Keratinocyte (primary cell): ENCODE data around the gene ARMC6. TPM values are rescaled to one million over a fixed set of nuclear protein-coding genes. Genes with fewer than 3 reads are reported as not detected.

Experiments
- DNase-seq: peaks from one replicate; pipeline ENCODE4 v3.0.0-alpha.2; 2011; ENCODE audit warnings: low read depth, missing footprints, low spot score
- FAIRE-seq: peaks from 2 replicates; lab custom pipeline; 2011; peaks lifted over from hg19 to GRCh38; lab: Jason Lieb, UNC
- H2AFZ ChIP-seq: 2 replicates; pipeline ENCODE4 v1.6.0; 2012; ENCODE audit warnings: low read length, control low read depth, inconsistent platforms; ENCODE audit not compliant: control insufficient read depth
- H3K27ac ChIP-seq: 2 replicates; pipeline ENCODE4 v1.5.1; 2011; ENCODE audit warnings: low read length; ENCODE audit not compliant: control insufficient read depth, insufficient read depth
- H3K27me3 ChIP-seq: 3 replicates; pipeline ENCODE4 v1.6.0; 2011; ENCODE audit warnings: low read length; ENCODE audit not compliant: control insufficient read depth, insufficient read depth; ENCODE audit errors: extremely low read depth
- H3K36me3 ChIP-seq, 2 experiments: 2 replicates in 1 of 2; 3 replicates in 1 of 2; pipeline ENCODE4 v1.5.1; 2011; ENCODE audit warnings: low read length in 2 of 2, mild to moderate bottlenecking in 1 of 2; ENCODE audit not compliant: control insufficient read depth in 2 of 2, insufficient read depth in 2 of 2; ENCODE audit errors: extremely low read depth in 1 of 2
- H3K4me1 ChIP-seq: 3 replicates; pipeline ENCODE4 v1.5.1; 2011; ENCODE audit warnings: low read length; ENCODE audit not compliant: control insufficient read depth, insufficient read depth; ENCODE audit errors: extremely low read depth
- H3K4me2 ChIP-seq: 3 replicates; pipeline ENCODE4 v1.6.0; 2011; ENCODE audit warnings: low read depth, low read length; ENCODE audit not compliant: control insufficient read depth, insufficient read depth; ENCODE audit errors: extremely low read depth
- H3K4me3 ChIP-seq, 3 experiments: fragments of 200-600 bp in 1 of 3; sonication (generic) in 1 of 3; 2 replicates in 2 of 3; 3 replicates in 1 of 3; pipeline ENCODE4 v1.5.1; 2011 to 2016; ENCODE audit warnings: low read length in 3 of 3, mild to moderate bottlenecking in 3 of 3, control low read depth in 2 of 3, inconsistent platforms in 1 of 3, low read depth in 1 of 3, mixed read lengths in 1 of 3, mixed run types in 1 of 3, moderate library complexity in 1 of 3; ENCODE audit not compliant: control insufficient read depth in 2 of 3, insufficient read depth in 2 of 3; ENCODE audit errors: extremely low read depth in 1 of 3
- H3K79me2 ChIP-seq: 2 replicates; pipeline ENCODE4 v1.6.0; 2012; ENCODE audit warnings: low read length; ENCODE audit not compliant: control insufficient read depth, insufficient read depth
- H3K9ac ChIP-seq: 3 replicates; pipeline ENCODE4 v1.6.0; 2011; ENCODE audit warnings: low read length; ENCODE audit not compliant: control insufficient read depth, insufficient read depth; ENCODE audit errors: extremely low read depth
- H3K9me1 ChIP-seq: 3 replicates; pipeline ENCODE4 v1.6.0; 2011; ENCODE audit warnings: low read length; ENCODE audit not compliant: control insufficient read depth, insufficient read depth; ENCODE audit errors: extremely low read depth
- H3K9me3 ChIP-seq: 2 replicates; pipeline ENCODE4 v1.5.1; 2012; ENCODE audit warnings: low read depth, low read length; ENCODE audit not compliant: control insufficient read depth
- H4K20me1 ChIP-seq: 3 replicates; pipeline ENCODE4 v1.6.0; 2011; ENCODE audit warnings: low read length; ENCODE audit not compliant: control insufficient read depth, insufficient read depth; ENCODE audit errors: extremely low read depth
- EZH2 ChIP-seq: IDR thresholded peaks from one replicate; pipeline ENCODE4 v1.6.1; 2012; ENCODE audit warnings: inconsistent platforms, mild to moderate bottlenecking, low read length, moderate library complexity
- dilution Hi-C: fragments of 300-500 bp; cut with MboI; formaldehyde crosslinking; loops from one replicate; pipeline ENCODE4 v1.7.0; 2020; ENCODE audit warnings: low sequenced_read_pairs; ENCODE audit not compliant: extremely low pct_ligation_motif_present
- polyA plus RNA-seq, 5 experiments: library from polyadenylated mRNA; depleted of rRNA in 3 of 5; stranded (reverse) in 3 of 5; stranded (forward) in 1 of 5; unstranded in 1 of 5; fragments of >200 nt; gene quantifications; 1 replicate in 1 of 5; 2 replicates in 3 of 5; 3 replicates in 1 of 5; pipeline versions ENCODE4 v1.2.1 to v1.2.3, GENCODE V29; 2011 to 2012; ENCODE audit warnings: missing spikeins in 2 of 5, low read depth in 1 of 5, low replicate concordance in 1 of 5
- TF ChIP-seq, protein P1 (sequence below), 3 experiments: IDR thresholded peaks in 1 of 3; conservative IDR thresholded peaks in 1 of 3; optimal IDR thresholded peaks in 1 of 3; 2 replicates in 2 of 3; 3 replicates in 1 of 3; pipeline versions ENCODE3 to v1.5.1; 2011; ENCODE audit warnings: low read length in 3 of 3, mild to moderate bottlenecking in 3 of 3, moderate library complexity in 2 of 3, control low read depth in 1 of 3, inconsistent platforms in 1 of 3; ENCODE audit not compliant: insufficient read depth in 2 of 3; ENCODE audit errors: extremely low read depth in 1 of 3

Gene ARMC6
- polyA plus RNA-seq, 1 donor (not counting 4 experiments of a cell fraction or from before 2014, with no cell fraction given): 23.8 TPM

- H3K27me3 ChIP-seq: no peaks in the 10 kb centered on the region
- H3K36me3 ChIP-seq: peaks cover 44 to 46% of the 10 kb centered on the region in 2 experiments
- no peak for FAIRE-seq
- dilution Hi-C loops: no loop called here
- no peak for DNase-seq
- no peak overlapping the region for H3K4me3 ChIP-seq
- no peak overlapping the region for H3K4me2 ChIP-seq
- no peak overlapping the region for H2AFZ ChIP-seq
- H3K27ac ChIP-seq: no peak overlapping the region
- no peak for TF ChIP-seq EZH2
- TF ChIP-seq, protein P1, sequence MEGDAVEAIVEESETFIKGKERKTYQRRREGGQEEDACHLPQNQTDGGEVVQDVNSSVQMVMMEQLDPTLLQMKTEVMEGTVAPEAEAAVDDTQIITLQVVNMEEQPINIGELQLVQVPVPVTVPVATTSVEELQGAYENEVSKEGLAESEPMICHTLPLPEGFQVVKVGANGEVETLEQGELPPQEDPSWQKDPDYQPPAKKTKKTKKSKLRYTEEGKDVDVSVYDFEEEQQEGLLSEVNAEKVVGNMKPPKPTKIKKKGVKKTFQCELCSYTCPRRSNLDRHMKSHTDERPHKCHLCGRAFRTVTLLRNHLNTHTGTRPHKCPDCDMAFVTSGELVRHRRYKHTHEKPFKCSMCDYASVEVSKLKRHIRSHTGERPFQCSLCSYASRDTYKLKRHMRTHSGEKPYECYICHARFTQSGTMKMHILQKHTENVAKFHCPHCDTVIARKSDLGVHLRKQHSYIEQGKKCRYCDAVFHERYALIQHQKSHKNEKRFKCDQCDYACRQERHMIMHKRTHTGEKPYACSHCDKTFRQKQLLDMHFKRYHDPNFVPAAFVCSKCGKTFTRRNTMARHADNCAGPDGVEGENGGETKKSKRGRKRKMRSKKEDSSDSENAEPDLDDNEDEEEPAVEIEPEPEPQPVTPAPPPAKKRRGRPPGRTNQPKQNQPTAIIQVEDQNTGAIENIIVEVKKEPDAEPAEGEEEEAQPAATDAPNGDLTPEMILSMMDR (optimal IDR thresholded peaks at IDR 0.05 in 1 of 3, IDR thresholded peaks at IDR 0.05 in 1 of 3, conservative IDR thresholded peaks at IDR 0.05 in 1 of 3; ENCODE audit: extremely low read depth in 1 of 3, insufficient read depth in 2 of 3, low read length in 3 of 3): no peak
- H3K9me1 ChIP-seq: no peaks in the 10 kb centered on the region
- H3K4me1 ChIP-seq: no peaks in the 10 kb centered on the region
- H3K79me2 ChIP-seq: peaks cover 8% of the 10 kb centered on the region
- no peaks in the 10 kb centered on the region for H4K20me1 ChIP-seq
- no peak overlapping the region for H3K9ac ChIP-seq
- no peaks in the 10 kb centered on the region for H3K9me3 ChIP-seq
These were observed 23.5 kb upstream of the ARMC6 start for GRCh38 chr19:19009951-19010350.

DNA sequence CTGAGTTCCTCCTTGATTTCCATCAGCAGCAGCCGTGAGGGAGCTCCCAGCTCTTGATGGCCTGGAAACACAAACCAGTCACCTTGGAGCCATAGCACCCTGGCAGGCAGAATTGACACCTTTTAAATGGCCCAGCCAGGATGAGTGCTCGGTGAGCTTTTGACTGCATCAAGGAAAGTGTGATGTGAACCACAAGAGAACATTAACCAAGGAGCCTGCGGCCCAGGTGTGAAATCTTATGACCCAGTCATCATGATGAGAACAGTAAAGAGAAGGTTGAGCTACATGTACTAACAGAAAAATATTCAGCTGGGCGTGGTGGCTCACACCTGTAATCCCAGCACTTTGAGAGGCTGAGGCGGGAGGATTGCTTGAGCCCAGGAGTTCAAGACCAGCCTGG is 22.9 kb upstream of the ARMC6 start:
- peaks cover 8% of the 10 kb centered on the region for H3K79me2 ChIP-seq
- dilution Hi-C loops: no loop called here
- no peaks in the 10 kb centered on the region for H3K9me1 ChIP-seq
- no peak overlapping the region for H3K9ac ChIP-seq
- no peak for FAIRE-seq
- H3K4me2 ChIP-seq: no peak overlapping the region
- H4K20me1 ChIP-seq: no peaks in the 10 kb centered on the region
- no peak overlapping the region for H2AFZ ChIP-seq
- H3K36me3 ChIP-seq: peaks cover 41 to 47% of the 10 kb centered on the region in 2 experiments
- no peaks in the 10 kb centered on the region for H3K4me1 ChIP-seq
- H3K4me3 ChIP-seq: no peak overlapping the region
- no peak for DNase-seq
- H3K9me3 ChIP-seq: no peaks in the 10 kb centered on the region
- no peak for TF ChIP-seq EZH2
- no peak overlapping the region for H3K27ac ChIP-seq
- H3K27me3 ChIP-seq: no peaks in the 10 kb centered on the region

DNA sequence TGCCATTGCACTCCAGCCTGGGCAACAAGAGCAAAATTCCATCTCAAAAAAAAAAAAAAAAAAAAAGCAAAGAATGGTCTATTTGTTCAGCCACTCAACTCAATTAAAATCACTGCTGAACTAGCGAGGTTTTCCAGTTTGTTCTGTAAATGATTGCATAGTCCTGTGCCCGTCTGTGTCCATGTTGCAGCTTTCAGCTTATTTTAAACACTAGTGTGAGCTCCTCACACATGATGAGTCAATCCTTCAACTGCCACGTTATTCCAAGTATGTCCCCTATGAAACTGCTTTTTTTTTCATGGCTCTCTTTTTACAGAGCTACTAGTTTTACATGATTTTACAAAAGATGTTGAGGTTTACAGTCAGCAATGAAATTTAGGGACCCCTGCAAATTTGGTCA is 12.3 kb upstream of the ARMC6 start:
- H3K9ac ChIP-seq: no peak overlapping the region
- H3K4me1 ChIP-seq: peaks cover 8% of the 10 kb centered on the region
- dilution Hi-C loops: no loop called here
- H4K20me1 ChIP-seq: peaks cover 13% of the 10 kb centered on the region
- no peak overlapping the region for H3K4me3 ChIP-seq
- no peak overlapping the region for H2AFZ ChIP-seq
- H3K9me3 ChIP-seq: no peaks in the 10 kb centered on the region
- FAIRE-seq: no peak
- no peaks in the 10 kb centered on the region for H3K27me3 ChIP-seq
- no peaks in the 10 kb centered on the region for H3K9me1 ChIP-seq
- H3K27ac ChIP-seq: no peak overlapping the region
- peaks cover 69% of the 10 kb centered on the region for H3K79me2 ChIP-seq
- TF ChIP-seq, protein P1 (optimal IDR thresholded peaks at IDR 0.05 in 1 of 3, IDR thresholded peaks at IDR 0.05 in 1 of 3, conservative IDR thresholded peaks at IDR 0.05 in 1 of 3; ENCODE audit: extremely low read depth in 1 of 3, insufficient read depth in 2 of 3, low read length in 3 of 3): no peak
- TF ChIP-seq EZH2: no peak
- H3K36me3 ChIP-seq: peaks cover 35 to 42% of the 10 kb centered on the region in 2 experiments
- no peak overlapping the region for H3K4me2 ChIP-seq
- DNase-seq: no peak
